ENCODE measurements around the gene RNF144A. TPM values are rescaled to one million over a fixed set of nuclear protein-coding genes. Genes with fewer than 3 reads are reported as not detected.

RNF144A gene
- total RNA-seq, 1 experiment from 2014 or later, result 13.6 TPM

DNA sequence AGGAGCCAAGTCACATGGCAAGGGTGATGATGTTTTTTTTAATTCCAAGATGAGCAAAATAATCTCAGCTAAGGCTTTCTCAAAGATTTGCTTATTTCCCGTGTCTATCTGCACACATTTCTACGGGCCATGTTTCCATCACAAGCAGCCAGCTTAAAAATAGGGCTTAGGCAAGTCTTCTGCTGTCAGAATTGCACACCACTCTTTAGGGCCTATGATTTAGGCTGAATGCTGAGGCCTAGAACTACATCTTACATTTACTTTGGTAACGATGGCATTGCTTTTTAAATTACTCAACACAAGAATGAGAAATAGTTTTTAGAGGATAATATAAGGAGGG lies 144.2 kb downstream of the RNF144A start (continued):
- TF ChIP-seq, protein P1, sequence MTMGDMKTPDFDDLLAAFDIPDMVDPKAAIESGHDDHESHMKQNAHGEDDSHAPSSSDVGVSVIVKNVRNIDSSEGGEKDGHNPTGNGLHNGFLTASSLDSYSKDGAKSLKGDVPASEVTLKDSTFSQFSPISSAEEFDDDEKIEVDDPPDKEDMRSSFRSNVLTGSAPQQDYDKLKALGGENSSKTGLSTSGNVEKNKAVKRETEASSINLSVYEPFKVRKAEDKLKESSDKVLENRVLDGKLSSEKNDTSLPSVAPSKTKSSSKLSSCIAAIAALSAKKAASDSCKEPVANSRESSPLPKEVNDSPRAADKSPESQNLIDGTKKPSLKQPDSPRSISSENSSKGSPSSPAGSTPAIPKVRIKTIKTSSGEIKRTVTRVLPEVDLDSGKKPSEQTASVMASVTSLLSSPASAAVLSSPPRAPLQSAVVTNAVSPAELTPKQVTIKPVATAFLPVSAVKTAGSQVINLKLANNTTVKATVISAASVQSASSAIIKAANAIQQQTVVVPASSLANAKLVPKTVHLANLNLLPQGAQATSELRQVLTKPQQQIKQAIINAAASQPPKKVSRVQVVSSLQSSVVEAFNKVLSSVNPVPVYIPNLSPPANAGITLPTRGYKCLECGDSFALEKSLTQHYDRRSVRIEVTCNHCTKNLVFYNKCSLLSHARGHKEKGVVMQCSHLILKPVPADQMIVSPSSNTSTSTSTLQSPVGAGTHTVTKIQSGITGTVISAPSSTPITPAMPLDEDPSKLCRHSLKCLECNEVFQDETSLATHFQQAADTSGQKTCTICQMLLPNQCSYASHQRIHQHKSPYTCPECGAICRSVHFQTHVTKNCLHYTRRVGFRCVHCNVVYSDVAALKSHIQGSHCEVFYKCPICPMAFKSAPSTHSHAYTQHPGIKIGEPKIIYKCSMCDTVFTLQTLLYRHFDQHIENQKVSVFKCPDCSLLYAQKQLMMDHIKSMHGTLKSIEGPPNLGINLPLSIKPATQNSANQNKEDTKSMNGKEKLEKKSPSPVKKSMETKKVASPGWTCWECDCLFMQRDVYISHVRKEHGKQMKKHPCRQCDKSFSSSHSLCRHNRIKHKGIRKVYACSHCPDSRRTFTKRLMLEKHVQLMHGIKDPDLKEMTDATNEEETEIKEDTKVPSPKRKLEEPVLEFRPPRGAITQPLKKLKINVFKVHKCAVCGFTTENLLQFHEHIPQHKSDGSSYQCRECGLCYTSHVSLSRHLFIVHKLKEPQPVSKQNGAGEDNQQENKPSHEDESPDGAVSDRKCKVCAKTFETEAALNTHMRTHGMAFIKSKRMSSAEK (CRISPR knock-in tag; IDR thresholded peaks at IDR 0.05; ENCODE audit: borderline replicate concordance), result no peak
- TF ChIP-seq ELF4 (CRISPR knock-in tag; IDR thresholded peaks at IDR 0.05; ENCODE audit: low read depth) (no peak), ZNF121 (CRISPR knock-in tag; IDR thresholded peaks at IDR 0.05) (no peak), ZBTB21 (CRISPR knock-in tag; IDR thresholded peaks at IDR 0.05; ENCODE audit: borderline replicate concordance) (no peak), ETV6 (CRISPR knock-in tag; IDR thresholded peaks at IDR 0.05) (no peak), ZNF317 (CRISPR knock-in tag; IDR thresholded peaks at IDR 0.05; ENCODE audit: borderline replicate concordance, low read depth) (no peak), CBFB (CRISPR knock-in tag; IDR thresholded peaks at IDR 0.05; ENCODE audit: low read depth) (no peak), KAT7 (CRISPR knock-in tag; IDR thresholded peaks at IDR 0.05; ENCODE audit: borderline replicate concordance) (no peak)
- TF ChIP-seq, protein P2, sequence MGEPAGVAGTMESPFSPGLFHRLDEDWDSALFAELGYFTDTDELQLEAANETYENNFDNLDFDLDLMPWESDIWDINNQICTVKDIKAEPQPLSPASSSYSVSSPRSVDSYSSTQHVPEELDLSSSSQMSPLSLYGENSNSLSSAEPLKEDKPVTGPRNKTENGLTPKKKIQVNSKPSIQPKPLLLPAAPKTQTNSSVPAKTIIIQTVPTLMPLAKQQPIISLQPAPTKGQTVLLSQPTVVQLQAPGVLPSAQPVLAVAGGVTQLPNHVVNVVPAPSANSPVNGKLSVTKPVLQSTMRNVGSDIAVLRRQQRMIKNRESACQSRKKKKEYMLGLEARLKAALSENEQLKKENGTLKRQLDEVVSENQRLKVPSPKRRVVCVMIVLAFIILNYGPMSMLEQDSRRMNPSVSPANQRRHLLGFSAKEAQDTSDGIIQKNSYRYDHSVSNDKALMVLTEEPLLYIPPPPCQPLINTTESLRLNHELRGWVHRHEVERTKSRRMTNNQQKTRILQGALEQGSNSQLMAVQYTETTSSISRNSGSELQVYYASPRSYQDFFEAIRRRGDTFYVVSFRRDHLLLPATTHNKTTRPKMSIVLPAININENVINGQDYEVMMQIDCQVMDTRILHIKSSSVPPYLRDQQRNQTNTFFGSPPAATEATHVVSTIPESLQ (CRISPR knock-in tag; IDR thresholded peaks at IDR 0.05), result no peak

DNA sequence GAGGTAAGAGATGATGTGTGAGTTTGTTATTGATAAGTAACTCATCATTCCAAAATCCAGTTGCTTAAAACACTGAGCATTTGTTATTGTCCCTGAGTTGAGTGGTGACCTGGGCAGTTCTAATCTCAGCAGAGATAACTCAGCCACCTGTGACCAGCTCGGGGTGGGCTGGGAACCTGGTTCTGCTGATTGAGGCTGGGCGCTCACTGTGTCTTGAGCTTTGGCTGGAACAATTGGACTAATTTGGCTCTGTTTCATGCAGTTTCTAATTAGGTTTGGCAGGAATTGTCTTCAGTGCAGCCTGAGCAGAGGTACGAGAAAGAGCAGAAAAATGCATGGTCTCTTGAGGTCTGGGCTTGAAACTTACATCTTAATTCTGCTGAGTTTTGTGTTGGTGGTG lies 144.7 kb downstream of the RNF144A start:
- H3K27ac Mint-ChIP-seq, result no peak overlapping the region
- ChIA-PET POLR2A (no interaction called here), CTCF (no interaction called here)
- no peak overlapping the region for H3K4me3 Mint-ChIP-seq
- no peak for TF ChIP-seq ZNF396 (CRISPR knock-in tag; IDR thresholded peaks at IDR 0.05; ENCODE audit: borderline replicate concordance)
- TF ChIP-seq, protein P3, sequence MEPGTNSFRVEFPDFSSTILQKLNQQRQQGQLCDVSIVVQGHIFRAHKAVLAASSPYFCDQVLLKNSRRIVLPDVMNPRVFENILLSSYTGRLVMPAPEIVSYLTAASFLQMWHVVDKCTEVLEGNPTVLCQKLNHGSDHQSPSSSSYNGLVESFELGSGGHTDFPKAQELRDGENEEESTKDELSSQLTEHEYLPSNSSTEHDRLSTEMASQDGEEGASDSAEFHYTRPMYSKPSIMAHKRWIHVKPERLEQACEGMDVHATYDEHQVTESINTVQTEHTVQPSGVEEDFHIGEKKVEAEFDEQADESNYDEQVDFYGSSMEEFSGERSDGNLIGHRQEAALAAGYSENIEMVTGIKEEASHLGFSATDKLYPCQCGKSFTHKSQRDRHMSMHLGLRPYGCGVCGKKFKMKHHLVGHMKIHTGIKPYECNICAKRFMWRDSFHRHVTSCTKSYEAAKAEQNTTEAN (CRISPR knock-in tag; IDR thresholded peaks at IDR 0.05), result no peak
- TF ChIP-seq JUN (CRISPR knock-in tag; IDR thresholded peaks at IDR 0.05), result no peak
- no peak for TF ChIP-seq MXD4 (CRISPR knock-in tag; IDR thresholded peaks at IDR 0.05; ENCODE audit: borderline replicate concordance)
- TF ChIP-seq, protein P4, sequence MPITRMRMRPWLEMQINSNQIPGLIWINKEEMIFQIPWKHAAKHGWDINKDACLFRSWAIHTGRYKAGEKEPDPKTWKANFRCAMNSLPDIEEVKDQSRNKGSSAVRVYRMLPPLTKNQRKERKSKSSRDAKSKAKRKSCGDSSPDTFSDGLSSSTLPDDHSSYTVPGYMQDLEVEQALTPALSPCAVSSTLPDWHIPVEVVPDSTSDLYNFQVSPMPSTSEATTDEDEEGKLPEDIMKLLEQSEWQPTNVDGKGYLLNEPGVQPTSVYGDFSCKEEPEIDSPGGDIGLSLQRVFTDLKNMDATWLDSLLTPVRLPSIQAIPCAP (CRISPR knock-in tag; IDR thresholded peaks at IDR 0.05), result no peak
- TF ChIP-seq, protein P5, sequence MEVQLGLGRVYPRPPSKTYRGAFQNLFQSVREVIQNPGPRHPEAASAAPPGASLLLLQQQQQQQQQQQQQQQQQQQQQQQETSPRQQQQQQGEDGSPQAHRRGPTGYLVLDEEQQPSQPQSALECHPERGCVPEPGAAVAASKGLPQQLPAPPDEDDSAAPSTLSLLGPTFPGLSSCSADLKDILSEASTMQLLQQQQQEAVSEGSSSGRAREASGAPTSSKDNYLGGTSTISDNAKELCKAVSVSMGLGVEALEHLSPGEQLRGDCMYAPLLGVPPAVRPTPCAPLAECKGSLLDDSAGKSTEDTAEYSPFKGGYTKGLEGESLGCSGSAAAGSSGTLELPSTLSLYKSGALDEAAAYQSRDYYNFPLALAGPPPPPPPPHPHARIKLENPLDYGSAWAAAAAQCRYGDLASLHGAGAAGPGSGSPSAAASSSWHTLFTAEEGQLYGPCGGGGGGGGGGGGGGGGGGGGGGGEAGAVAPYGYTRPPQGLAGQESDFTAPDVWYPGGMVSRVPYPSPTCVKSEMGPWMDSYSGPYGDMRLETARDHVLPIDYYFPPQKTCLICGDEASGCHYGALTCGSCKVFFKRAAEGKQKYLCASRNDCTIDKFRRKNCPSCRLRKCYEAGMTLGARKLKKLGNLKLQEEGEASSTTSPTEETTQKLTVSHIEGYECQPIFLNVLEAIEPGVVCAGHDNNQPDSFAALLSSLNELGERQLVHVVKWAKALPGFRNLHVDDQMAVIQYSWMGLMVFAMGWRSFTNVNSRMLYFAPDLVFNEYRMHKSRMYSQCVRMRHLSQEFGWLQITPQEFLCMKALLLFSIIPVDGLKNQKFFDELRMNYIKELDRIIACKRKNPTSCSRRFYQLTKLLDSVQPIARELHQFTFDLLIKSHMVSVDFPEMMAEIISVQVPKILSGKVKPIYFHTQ (CRISPR knock-in tag; IDR thresholded peaks at IDR 0.05), result no peak
- no peak for TF ChIP-seq NFYB (CRISPR knock-in tag; conservative IDR thresholded peaks at IDR 0.05; ENCODE audit: low read depth)
- H3K4me1 Mint-ChIP-seq, result peaks cover 11% of the 10 kb centered on the region
- DNase-seq (ENCODE audit: low spot score) (no peak), ATAC-seq (no peak)
- peaks cover 19% of the 10 kb centered on the region for H3K36me3 Mint-ChIP-seq
- peaks cover 25% of the 10 kb centered on the region for H3K9me3 Mint-ChIP-seq
- H3K27me3 Mint-ChIP-seq (ENCODE audit: low read depth), result peaks cover 2% of the 10 kb centered on the region; the same call in 1 of the 2 replicates
